RKO (cell line): ENCODE data around the gene EED.
A peak's percentile ranks its signal among the peaks of the same experiment; 100 is the strongest.
"Not testable (repeated sequence)": the region's sequence is repeated elsewhere in the genome, so short reads cannot be mapped to it uniquely, and the experiment has no call there.

Experiments used
- DNase-seq: peaks from one replicate; pipeline ENCODE4 v3.0.0-alpha.2; 2016; ENCODE audit warnings: low spot score

EED gene

GRCh38 chr11:86218125-86219084 is 26.1 kb upstream of the EED start:
- DNase-seq = peak; percentile 55

GRCh38 chr11:86219311-86220193 is 25.0 kb upstream of the EED start:
- DNase-seq = no peak

GRCh38 chr11:86220653-86221052 is 23.9 kb upstream of the EED start:
- no peak for DNase-seq

- DNase-seq = no peak
Observed at GRCh38 chr11:86222081-86222480, 22.5 kb upstream of the EED start.

GRCh38 chr11:86224575-86224974 is 20.0 kb upstream of the EED start:
- DNase-seq = not testable (repeated sequence)

- DNase-seq = not testable (repeated sequence)
Observed at GRCh38 chr11:86225344-86225743, 19.2 kb upstream of the EED start.

GRCh38 chr11:86228269-86229038 is 16.1 kb upstream of the EED start:
- DNase-seq = no peak

- not testable (repeated sequence) for DNase-seq
Observed at GRCh38 chr11:86229039-86229330, 15.6 kb upstream of the EED start.

- no peak for DNase-seq
Observed at GRCh38 chr11:86230179-86230804, 14.3 kb upstream of the EED start.

- DNase-seq = no peak
Observed at GRCh38 chr11:86230921-86231434, 13.6 kb upstream of the EED start.

GRCh38 chr11:86232556-86232955 is 12.0 kb upstream of the EED start:
- DNase-seq = no peak

- DNase-seq = no peak
Observed at GRCh38 chr11:86234831-86235461, 9.6 kb upstream of the EED start.

GRCh38 chr11:86237267-86237804 is 7.2 kb upstream of the EED start:
- no peak for DNase-seq

- DNase-seq = no peak
Observed at GRCh38 chr11:86240164-86240563, 4.4 kb upstream of the EED start.

- no peak for DNase-seq
Observed at GRCh38 chr11:86241956-86242535, 2.5 kb upstream of the EED start.

GRCh38 chr11:86243396-86243795 is 1.2 kb upstream of the EED start:
- DNase-seq = no peak

- DNase-seq = peak; percentile 92
Observed at GRCh38 chr11:86244063-86244521, 461 bp upstream of the EED start.

GRCh38 chr11:86245369-86246292 is 1.1 kb downstream of the EED start:
- DNase-seq = peak; percentile 41

GRCh38 chr11:86246293-86246675 is 1.7 kb downstream of the EED start:
- peak; percentile 31 for DNase-seq
